Ecto neural progenitor cell (in vitro differentiated cells): ENCODE data around the gene MED27.

Experiments
- DNase-seq: peaks from one replicate; pipeline ENCODE4 v3.0.0-alpha.2; 2018; ENCODE audit warnings: low spot score

Gene MED27

DNA sequence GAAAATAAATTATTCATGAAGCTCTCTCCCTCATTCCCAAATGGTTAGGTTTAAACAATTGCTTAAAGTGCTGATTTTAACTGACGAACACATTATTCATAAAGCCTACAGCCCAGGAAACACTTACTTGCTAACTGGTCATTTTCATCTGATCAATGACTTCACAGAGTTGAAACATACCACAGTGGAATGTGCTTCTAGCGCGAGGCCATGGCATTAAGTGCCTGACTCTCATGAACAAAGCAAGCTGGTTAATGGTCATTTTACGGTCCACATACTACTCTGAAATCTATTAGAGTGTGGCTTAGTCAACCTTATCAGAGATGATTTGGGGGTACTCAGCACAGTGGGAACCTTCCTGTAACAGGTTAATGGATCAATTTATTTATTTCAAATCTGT, 114.6 kb downstream of the MED27 start:
- no peak for DNase-seq

DNA sequence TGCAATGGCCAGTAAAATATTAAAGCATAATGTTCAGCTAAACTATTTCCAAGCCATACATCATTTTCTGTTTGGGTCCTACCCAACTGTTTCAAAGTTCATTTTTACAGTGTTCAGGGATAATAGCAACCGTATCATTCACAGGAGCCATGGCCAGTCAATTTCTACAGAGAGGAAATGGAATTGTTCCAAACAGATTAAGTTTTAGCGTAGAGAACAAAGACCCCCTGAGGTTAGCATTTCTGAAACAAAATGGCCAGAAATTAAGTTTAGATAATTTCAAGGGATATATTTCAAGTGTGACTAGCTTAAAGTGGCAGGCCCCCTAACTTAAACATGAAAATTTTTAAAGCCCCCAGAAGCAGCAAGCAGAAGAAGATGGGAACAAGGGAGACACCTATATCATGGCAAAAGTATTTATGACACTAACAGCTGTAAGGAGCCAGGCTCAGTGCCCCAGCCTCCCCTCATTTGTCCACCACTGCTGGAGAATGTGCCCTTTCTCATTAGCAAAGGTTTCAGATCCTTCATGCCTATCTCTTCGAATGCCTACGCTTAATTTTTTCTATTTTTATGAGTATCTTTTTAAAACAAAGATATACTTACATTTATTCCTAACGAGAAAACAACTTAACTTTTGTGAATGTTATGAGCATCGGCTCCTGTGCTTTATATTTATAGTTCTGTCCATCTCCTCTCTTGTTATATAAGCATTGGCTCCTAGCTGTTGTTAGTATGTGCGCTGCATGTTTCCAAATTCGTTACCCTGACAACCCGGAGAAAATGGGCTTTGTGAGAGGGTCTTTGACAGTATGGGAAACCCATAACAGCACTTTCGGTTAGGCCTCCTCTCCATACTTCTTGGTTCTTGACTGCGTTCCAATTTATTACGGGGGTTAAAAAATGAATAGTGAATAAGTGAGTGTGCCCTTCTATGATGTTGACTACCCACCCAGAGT, 116.3 kb downstream of the MED27 start:
- no peak for DNase-seq

DNA sequence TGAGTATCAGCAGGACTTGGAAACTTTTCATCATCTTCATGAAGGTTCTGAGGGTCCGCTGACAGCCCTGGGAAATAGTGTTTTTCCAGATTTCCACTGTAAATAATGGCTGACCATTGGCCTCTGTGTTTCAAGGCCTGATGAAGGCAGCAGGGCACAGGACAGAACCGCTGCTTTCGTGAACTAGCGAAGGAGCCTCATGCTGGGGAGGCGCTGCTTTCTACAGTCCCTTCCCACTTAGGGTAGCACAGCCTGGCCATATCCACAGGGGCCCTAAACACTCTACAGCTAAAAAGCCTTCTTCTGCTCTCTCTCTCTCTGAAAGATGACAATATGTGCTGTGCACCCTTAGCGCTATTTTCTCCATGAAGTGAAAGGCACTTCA, 118.2 kb downstream of the MED27 start:
- DNase-seq = no peak

DNA sequence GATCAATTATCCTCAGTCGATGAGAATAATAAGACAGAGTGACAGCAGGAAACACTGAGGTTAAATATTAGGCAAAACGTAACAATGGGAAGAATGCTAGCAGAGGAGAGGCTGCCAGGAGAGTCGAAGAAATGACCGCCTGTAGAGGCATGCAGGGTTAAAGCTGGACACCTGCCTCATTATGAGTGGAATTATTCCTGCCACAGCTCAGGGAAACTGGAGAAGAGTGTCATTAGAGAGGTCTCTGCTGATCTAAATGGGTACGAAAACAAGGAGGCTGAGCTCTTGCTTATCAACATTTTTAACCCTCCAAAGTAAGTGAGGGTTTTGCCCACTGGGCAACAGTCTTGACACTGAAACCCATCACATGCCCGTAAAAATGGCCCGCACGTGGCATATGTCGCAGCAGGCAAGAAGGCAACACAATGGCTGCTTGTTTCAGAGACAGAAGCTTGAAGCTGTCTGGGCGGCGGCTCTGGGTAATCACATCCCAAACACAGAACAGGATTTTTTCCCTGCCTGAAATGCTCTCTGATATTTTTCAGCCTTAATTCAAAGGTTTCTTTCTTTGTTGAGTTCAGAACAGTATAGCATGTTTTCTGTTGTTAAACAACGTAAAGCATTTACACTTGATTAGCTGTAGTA, 118.7 kb downstream of the MED27 start:
- DNase-seq = no peak

DNA sequence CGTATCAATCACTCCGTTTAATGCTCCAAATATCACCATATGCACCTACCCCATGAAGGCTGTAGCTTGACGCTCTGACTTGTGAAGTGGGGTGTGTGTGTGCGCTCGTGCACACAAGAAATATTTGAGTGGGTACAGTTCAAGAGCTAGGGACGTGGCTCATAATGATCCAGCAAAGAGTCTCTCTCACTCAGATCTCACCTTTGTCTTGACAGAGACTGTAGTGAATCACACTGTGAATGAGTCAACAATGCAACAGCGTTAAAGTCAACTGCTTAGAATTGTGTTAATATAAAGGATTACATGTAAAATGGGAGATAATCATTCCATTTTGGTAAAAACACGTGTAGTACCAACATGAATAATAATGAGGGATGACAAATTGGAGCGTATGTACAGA, 119.4 kb downstream of the MED27 start:
- DNase-seq = no peak

GRCh38 chr9:131959887-131960286, 119.8 kb downstream of the MED27 start:
- DNase-seq = no peak

GRCh38 chr9:131959056-131959455, 120.6 kb downstream of the MED27 start:
- no peak for DNase-seq

- DNase-seq = no peak
Measured at GRCh38 chr9:131954299-131954698, 125.4 kb downstream of the MED27 start.

DNA sequence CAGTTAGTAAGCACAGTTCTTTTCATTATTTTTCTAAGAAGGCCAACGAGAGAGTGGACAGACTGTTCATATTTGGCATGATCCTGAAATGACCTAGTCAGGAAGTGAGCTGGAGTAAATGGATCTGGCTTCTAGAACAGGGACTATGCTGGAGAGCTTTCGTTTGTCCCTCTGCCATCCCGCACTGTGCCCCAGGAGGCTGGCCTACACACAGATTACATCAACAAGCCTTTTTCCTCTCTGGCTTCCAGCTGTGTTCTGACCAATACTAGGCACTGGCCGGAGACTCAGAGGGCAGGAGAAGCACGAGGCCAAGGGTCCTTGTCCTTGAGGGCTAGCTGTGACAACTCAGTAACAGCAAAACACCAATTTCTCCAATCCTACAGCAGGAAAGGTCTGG, 127.8 kb downstream of the MED27 start:
- DNase-seq = no peak

DNA sequence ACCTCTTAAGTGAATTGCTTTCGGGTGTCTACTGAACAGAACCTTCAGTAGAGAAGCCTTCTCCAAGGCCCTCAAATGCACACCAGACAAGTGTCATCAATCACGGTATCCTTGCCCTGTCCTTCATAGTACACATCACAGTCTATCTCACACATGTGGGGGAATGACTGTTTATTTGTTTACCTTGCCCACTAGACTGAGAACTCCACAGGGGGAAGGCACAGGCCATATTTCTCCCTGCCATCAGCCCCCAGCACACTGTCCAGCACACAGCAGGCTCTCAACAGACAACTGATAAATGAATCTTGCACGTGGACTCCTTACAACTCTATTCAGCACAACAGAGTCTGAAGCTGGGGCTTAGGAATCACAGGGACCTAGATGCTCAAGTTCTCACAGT, 128.5 kb downstream of the MED27 start:
- DNase-seq = no peak

DNA sequence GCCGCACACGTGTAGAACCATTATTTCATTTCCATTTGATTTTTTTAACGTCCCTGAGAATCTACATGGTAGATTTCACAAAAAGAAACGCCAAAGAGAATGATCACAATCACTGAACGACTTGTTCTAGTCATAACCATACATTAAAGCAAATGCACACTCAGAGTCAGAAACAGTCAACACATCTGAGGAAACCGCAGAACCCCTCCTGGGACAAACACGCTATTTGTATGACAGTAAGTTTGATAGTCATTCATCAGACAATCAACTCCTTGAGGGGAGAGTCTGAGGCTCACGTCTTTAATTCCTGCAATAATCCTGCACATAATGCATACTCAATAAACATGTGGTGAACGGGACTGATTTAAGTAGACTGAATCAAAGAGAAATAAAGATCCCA, 129.2 kb downstream of the MED27 start:
- no peak for DNase-seq

GRCh38 chr9:131946180-131946579, 133.5 kb downstream of the MED27 start:
- no peak for DNase-seq

GRCh38 chr9:131943351-131943841, 136.3 kb downstream of the MED27 start:
- no peak for DNase-seq

- DNase-seq = no peak
Measured at GRCh38 chr9:131942146-131942720, 137.4 kb downstream of the MED27 start.

GRCh38 chr9:131937451-131937850, 142.2 kb downstream of the MED27 start:
- DNase-seq = no peak

- no peak for DNase-seq
Measured at GRCh38 chr9:131936929-131937328, 142.7 kb downstream of the MED27 start.

DNA sequence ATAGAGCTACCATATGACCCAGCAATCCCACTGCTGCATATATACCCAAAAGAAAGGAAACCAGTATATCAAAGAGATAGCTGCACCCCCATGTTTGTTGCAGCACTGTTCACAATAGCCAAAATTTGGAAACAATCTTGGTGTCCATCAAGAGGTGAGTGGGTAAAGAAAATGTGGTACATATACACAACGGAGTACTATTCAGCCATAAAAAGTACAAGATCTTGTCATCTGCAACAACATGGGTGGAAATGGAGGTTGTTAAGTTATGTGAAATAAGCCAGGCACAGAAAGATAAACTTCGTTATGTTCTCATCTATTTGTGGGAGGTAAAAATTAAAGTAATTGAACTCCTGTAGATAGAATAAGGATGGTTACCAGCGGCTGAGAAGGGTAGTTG, 145.0 kb downstream of the MED27 start:
- DNase-seq = no peak

DNA sequence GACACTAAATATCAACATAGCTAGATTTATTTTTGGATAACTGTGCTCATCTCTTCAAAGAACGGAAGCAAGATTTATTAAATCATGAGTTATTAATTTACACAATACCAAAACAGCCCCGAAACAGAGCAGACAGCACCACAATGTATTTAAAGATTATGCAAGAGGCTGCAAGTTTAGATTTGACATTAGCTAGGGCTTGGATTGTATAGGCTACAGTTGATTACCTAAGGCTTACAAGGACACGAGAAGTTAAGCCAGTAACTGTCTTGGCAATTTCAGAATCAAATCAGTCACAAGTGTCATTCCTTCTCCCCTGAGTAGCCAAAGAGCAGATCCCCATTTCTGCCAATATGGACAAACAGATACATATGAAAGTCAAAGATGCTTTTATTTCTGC, 152.6 kb downstream of the MED27 start:
- no peak for DNase-seq

DNA sequence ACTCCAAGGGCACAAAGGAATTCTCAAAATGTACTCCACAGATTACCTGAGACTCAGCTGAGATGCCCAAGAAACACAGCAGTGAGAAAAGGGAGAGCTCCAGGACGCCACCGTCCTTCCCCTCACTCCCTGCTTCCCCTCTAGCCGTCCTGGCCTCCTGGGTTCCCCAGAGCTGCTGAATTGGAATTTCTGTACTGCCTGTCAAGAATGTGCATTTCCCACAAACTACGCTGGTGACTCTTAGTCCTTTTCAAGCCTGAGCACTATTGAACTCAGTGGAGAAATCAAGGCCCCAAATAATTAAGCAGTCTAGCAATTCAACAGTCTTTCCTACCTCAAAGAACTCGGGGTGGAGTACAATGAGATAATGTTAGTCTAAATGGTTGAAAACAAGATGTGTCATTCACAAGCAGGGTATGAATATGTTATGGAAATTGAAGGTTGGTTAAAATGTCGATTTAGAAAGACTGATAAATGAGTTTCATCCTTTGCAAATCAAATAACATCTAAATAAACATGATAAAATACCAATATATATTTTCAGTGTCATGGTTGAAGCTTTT, 153.2 kb downstream of the MED27 start:
- DNase-seq = no peak

GRCh38 chr9:131925677-131926177, 153.9 kb downstream of the MED27 start:
- DNase-seq = no peak

DNA sequence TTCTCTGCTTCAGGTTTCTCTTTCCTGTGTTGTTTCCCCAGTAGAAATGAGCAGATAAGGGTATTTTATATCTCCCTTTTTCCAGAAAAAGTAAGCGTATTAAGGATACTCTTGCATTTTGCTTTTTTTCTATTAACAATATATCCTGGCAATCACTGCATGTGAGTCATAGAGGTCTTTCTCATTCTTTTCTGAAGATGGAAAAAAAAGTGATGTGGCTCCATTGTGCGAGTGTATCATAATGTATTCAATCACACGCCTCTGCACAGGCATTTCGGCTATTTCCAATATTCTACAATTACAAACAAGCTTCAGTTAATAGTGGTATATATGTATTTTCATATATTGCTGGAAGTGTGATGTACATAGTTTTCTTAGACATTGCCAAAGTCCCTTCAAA, 155.9 kb downstream of the MED27 start:
- DNase-seq = no peak

- no peak for DNase-seq
Measured at GRCh38 chr9:131923132-131923671, 156.5 kb downstream of the MED27 start.
